Fibroblast of the aortic adventitia (primary cell): ENCODE results near the gene GP5. TPM values are rescaled to one million over a fixed set of nuclear protein-coding genes. Genes with fewer than 3 reads are reported as not detected.
A peak's percentile ranks its signal among the peaks of the same experiment; 100 is the strongest.

ENCODE experiments used
- DNase-seq: peaks from one replicate; pipeline ENCODE4 v3.0.0-alpha.2; 2010; ENCODE audit warnings: low read depth
- H3K4me3 ChIP-seq: 2 replicates; pipeline ENCODE4 v1.5.1; 2011; ENCODE audit warnings: low read depth, mild to moderate bottlenecking, control low read depth, low read length, moderate library complexity
- CTCF ChIP-seq: IDR thresholded peaks from 2 replicates; pipeline ENCODE4 v1.5.1; 2011; ENCODE audit warnings: mild to moderate bottlenecking, low read length, control low read depth, inconsistent platforms; ENCODE audit not compliant: insufficient read depth
- total RNA-seq: library from RNA; depleted of rRNA; stranded (reverse); fragments of >200 nt; gene quantifications from 2 replicates; pipeline ENCODE4 v1.2.3, GENCODE V29; 2012; ENCODE audit warnings: low replicate concordance

Gene GP5
- total RNA-seq, 1 donor = 0.09 TPM

- TF ChIP-seq CTCF = no peak
- no peak overlapping the region for H3K4me3 ChIP-seq
- no peak for DNase-seq
Observed at GRCh38 chr3:194374935-194375334, 24.1 kb downstream of the GP5 start.

GRCh38 chr3:194373899-194374298 lies 25.2 kb downstream of the GP5 start:
- TF ChIP-seq CTCF = no peak
- H3K4me3 ChIP-seq = no peak overlapping the region
- no peak for DNase-seq

- H3K4me3 ChIP-seq = no peak overlapping the region
- TF ChIP-seq CTCF = no peak
- DNase-seq = no peak
Observed at GRCh38 chr3:194373028-194373427, 26.0 kb downstream of the GP5 start.

GRCh38 chr3:194370753-194371152 lies 28.3 kb downstream of the GP5 start:
- no peak for DNase-seq
- no peak overlapping the region for H3K4me3 ChIP-seq
- TF ChIP-seq CTCF = no peak

GRCh38 chr3:194369522-194370279 lies 29.4 kb downstream of the GP5 start, which contains the start of gene LRRC15:
Gene LRRC15 (minus strand): TSS chr3:194369743. CDS start chr3:194361043, 8,700 bp downstream.
- H3K4me3 ChIP-seq = no peak within 1 kb of the TSS
- peak; percentile 54 for DNase-seq
- TF ChIP-seq CTCF = no peak

- TF ChIP-seq CTCF = no peak
- no peak overlapping the region for H3K4me3 ChIP-seq
- no peak for DNase-seq
Observed at GRCh38 chr3:194368918-194369317, 30.1 kb downstream of the GP5 start.
